KMS-11 (cell line): Measurements from ENCODE around the gene CBFA2T3.

ENCODE experiments used
- H2AFZ ChIP-seq: fragments of 200-600 bp; sonication (generic); 2 replicates; pipeline ENCODE4 v1.6.1; 2016; ENCODE audit warnings: antibody characterized with exemption, mixed run types, low read depth
- H3K27ac ChIP-seq: fragments of 200-600 bp; sonication (generic); 2 replicates; pipeline ENCODE4 v1.6.1; 2016; ENCODE audit warnings: mild to moderate bottlenecking, mixed run types
- H3K27me3 ChIP-seq: fragments of 200-600 bp; sonication (generic); 2 replicates; pipeline ENCODE4 v1.6.1; 2017; ENCODE audit warnings: mild to moderate bottlenecking, low read depth, mixed run types, moderate library complexity; ENCODE audit not compliant: insufficient read depth
- H3K36me3 ChIP-seq: fragments of 200-600 bp; sonication (generic); 2 replicates; pipeline ENCODE4 v1.6.1; 2017; ENCODE audit warnings: mild to moderate bottlenecking, mixed run types; ENCODE audit not compliant: insufficient read depth
- H3K4me1 ChIP-seq: fragments of 200-600 bp; sonication (generic); 2 replicates; pipeline ENCODE4 v1.6.1; 2016; ENCODE audit warnings: mild to moderate bottlenecking, low read depth, mixed run types; ENCODE audit not compliant: poor library complexity, severe bottlenecking
- H3K4me2 ChIP-seq: fragments of 200-600 bp; sonication (generic); 2 replicates; pipeline ENCODE4 v1.7.0; 2016; ENCODE audit warnings: mild to moderate bottlenecking, mixed run types
- H3K4me3 ChIP-seq: fragments of 200-600 bp; sonication (generic); IDR thresholded peaks from 2 replicates; pipeline ENCODE4 v1.6.1; 2017; ENCODE audit warnings: low read depth, low read length, mixed read lengths; ENCODE audit not compliant: insufficient read depth
- H3K79me2 ChIP-seq: fragments of 200-600 bp; sonication (generic); 2 replicates; pipeline ENCODE4 v1.6.1; 2016; ENCODE audit warnings: low read depth, mixed run types; ENCODE audit not compliant: insufficient read depth
- H3K9ac ChIP-seq: fragments of 200-600 bp; sonication (generic); 2 replicates; pipeline ENCODE4 v1.6.1; 2016; ENCODE audit warnings: mild to moderate bottlenecking, mixed run types
- H4K20me1 ChIP-seq: fragments of 200-600 bp; sonication (generic); 2 replicates; pipeline ENCODE4 v1.6.1; 2016; ENCODE audit warnings: mild to moderate bottlenecking, mixed run types; ENCODE audit not compliant: insufficient read depth
- TF ChIP-seq, protein P1 (sequence below): fragments of 200-600 bp; sonication (generic); conservative IDR thresholded peaks from 2 replicates; pipeline ENCODE4 v1.6.1; 2017; ENCODE audit warnings: low read depth, mild to moderate bottlenecking, antibody characterized with exemption, low read length, moderate library complexity, mixed read lengths

CBFA2T3 gene

DNA sequence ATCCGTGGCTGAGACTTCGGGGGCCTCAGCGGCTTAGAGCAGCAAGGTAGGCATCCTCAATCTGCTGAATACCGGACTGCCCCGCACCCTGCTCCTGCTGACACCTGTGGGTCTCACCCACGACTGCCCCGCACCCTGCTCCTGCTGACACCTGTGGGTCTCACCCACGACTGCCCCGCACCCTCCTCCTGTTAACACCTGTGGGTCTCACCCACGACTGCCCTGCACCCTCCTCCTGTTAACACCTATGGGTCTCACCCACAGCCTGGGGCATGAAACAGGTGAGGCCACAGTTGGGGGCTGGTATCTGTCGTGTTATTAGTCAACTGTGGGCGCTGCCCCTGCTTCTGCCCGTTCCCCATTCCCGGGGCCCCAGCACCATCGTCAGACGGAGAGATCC is 74.3 kb downstream of the CBFA2T3 start:
- H3K79me2 ChIP-seq, result no peaks in the 10 kb centered on the region

DNA sequence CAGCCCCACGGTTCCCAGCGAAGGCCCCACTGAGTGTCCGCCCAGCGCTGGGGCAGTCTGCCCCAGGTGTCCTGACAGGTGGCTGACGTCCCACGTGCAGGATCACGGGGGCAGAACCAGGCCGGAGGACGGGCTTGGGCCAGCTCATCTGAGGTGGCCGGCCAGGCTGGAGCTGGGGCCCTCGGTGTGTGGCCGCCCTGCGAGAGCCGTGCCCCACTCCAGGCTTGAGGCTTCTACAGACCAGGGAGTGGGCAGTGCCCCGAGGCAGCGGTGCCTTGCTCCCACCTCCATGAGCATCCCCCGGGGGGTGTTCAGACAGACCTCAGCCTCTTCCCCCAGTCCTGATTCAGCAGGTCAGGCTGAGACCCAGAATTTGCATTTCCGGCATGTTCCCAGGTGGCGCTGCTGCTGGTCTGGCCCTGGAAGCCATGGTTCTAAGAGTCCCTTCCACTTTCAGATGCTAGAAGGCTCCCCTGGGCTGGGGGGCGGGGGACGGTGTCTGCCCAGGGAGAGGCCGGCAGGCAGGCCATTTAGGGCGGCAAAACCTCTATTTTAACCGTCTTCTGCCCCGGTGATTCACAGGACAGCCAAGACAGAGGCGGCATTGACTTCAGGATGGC is 75.2 kb downstream of the CBFA2T3 start:
- 0 out of 2 replicates have a peak overlapping the region, but pooled peaks have one; percentile 12 for H3K4me2 ChIP-seq
- no peaks in the 10 kb centered on the region for H4K20me1 ChIP-seq
- H3K4me3 ChIP-seq, result no peak overlapping the region
- no peaks in the 10 kb centered on the region for H3K36me3 ChIP-seq
- no peak overlapping the region for H3K9ac ChIP-seq
- peaks cover 46% of the 10 kb centered on the region for H3K27me3 ChIP-seq
- TF ChIP-seq, protein P1, sequence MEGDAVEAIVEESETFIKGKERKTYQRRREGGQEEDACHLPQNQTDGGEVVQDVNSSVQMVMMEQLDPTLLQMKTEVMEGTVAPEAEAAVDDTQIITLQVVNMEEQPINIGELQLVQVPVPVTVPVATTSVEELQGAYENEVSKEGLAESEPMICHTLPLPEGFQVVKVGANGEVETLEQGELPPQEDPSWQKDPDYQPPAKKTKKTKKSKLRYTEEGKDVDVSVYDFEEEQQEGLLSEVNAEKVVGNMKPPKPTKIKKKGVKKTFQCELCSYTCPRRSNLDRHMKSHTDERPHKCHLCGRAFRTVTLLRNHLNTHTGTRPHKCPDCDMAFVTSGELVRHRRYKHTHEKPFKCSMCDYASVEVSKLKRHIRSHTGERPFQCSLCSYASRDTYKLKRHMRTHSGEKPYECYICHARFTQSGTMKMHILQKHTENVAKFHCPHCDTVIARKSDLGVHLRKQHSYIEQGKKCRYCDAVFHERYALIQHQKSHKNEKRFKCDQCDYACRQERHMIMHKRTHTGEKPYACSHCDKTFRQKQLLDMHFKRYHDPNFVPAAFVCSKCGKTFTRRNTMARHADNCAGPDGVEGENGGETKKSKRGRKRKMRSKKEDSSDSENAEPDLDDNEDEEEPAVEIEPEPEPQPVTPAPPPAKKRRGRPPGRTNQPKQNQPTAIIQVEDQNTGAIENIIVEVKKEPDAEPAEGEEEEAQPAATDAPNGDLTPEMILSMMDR, result no peak
- H3K4me1 ChIP-seq, result peaks cover 11% of the 10 kb centered on the region
- H3K79me2 ChIP-seq, result no peaks in the 10 kb centered on the region
- H3K27ac ChIP-seq, result no peak overlapping the region
- H2AFZ ChIP-seq, result peak overlapping the region; percentile 16; the same call in 1 of the 2 replicates

More for the DNA sequence above, 74.3 kb downstream of the CBFA2T3 start:
- no peaks in the 10 kb centered on the region for H4K20me1 ChIP-seq
- no peak overlapping the region for H3K4me3 ChIP-seq
- no peak overlapping the region for H3K9ac ChIP-seq
- H3K4me2 ChIP-seq, result no peak overlapping the region
- no peak overlapping the region for H3K27ac ChIP-seq
- TF ChIP-seq, protein P1, result no peak
- H2AFZ ChIP-seq, result no peak overlapping the region
- H3K27me3 ChIP-seq, result peaks cover 42% of the 10 kb centered on the region
- no peaks in the 10 kb centered on the region for H3K36me3 ChIP-seq
- H3K4me1 ChIP-seq, result peaks cover 11% of the 10 kb centered on the region

GRCh38 chr16:88900662-88901052 is 76.3 kb downstream of the CBFA2T3 start:
- Histone ChIP-seq H3K4me2 (no peak overlapping the region), H2AFZ (no peak overlapping the region), H3K27me3 (peaks cover 47% of the 10 kb centered on the region), H3K4me3 (no peak overlapping the region), H4K20me1 (no peaks in the 10 kb centered on the region), H3K9ac (no peak overlapping the region), H3K36me3 (no peaks in the 10 kb centered on the region), H3K79me2 (no peaks in the 10 kb centered on the region), H3K27ac (no peak overlapping the region), H3K4me1 (peaks cover 11% of the 10 kb centered on the region)
- TF ChIP-seq, protein P1, result no peak

DNA sequence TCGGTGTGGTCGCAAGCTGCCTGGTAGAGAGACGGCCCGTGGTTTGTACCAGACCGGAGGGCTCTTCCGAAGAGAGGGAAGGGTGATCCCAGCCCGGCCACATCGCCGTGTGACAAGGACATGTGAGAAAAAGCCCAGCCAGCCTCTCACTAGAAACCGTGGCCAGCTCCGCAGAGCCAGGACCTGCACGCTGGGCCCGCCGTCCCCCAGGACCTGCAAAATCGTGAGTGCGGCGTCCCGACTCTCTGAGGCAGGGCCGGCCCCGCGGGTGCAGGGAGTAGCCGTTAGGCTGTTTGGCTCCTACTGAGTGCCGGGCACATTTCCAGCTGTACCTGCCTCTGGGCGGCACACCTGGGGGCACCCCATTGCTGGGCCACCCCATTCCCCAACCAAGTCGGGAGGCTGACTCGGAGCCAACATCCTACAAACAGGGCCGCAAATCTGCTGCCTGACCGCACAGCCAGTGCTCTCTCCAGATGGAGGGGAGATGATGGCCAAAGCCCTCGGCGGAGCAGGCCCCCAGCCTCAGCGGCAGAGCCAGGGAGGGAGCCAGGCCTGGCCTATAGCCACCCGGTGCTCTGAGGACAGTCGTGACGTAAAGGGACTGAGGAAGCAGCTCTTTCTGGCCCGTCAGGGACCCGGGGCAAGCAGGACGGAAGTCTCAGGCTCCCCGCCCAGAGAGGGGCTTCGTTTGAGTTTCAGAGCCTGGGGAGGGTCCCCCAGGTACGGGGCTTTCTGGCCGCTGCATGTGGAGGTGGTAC is 76.9 kb downstream of the CBFA2T3 start:
- TF ChIP-seq, protein P1, result no peak
- H3K4me3 ChIP-seq, result no peak overlapping the region
- no peak overlapping the region for H2AFZ ChIP-seq
- H3K4me1 ChIP-seq, result peaks cover 11% of the 10 kb centered on the region
- H3K27ac ChIP-seq, result no peak overlapping the region
- H3K79me2 ChIP-seq, result no peaks in the 10 kb centered on the region
- H3K9ac ChIP-seq, result no peak overlapping the region
- H4K20me1 ChIP-seq, result no peaks in the 10 kb centered on the region
- no peaks in the 10 kb centered on the region for H3K36me3 ChIP-seq
- H3K4me2 ChIP-seq, result no peak overlapping the region
- peaks cover 51% of the 10 kb centered on the region for H3K27me3 ChIP-seq
